H1 (cell line): ENCODE measurements around the gene DPYD.

Experiments
- BACH1 ChIP-seq: IDR thresholded peaks from 2 replicates; pipeline ENCODE4 v1.6.1; 2012; ENCODE audit warnings: low read length, improper control_type of control experiment
- EP300 ChIP-seq, 2 experiments: IDR thresholded peaks; 1 replicate in 1 of 2; 2 replicates in 1 of 2; pipeline ENCODE4 v1.6.1; 2011 to 2012; ENCODE audit warnings: low read depth in 2 of 2, low read length in 2 of 2, mild to moderate bottlenecking in 2 of 2, borderline replicate concordance in 1 of 2, inconsistent platforms in 1 of 2, moderate library complexity in 1 of 2
- EZH2 ChIP-seq: fragments of 200-600 bp; sonication (generic); IDR thresholded peaks from 2 replicates; pipeline ENCODE4 v1.7.1; 2012; ENCODE audit warnings: low read depth, mild to moderate bottlenecking, moderate library complexity, low read length, inconsistent platforms; ENCODE audit not compliant: severe bottlenecking
- MAFK ChIP-seq: IDR thresholded peaks from 2 replicates; pipeline ENCODE4 v1.6.1; 2012; ENCODE audit warnings: low read depth, mild to moderate bottlenecking, improper control_type of control experiment, low read length
- POLR2A ChIP-seq, 2 experiments: IDR thresholded peaks; 1 replicate in 1 of 2; 2 replicates in 1 of 2; pipeline ENCODE4 v1.6.1; 2011; ENCODE audit warnings: low read depth in 2 of 2, low read length in 2 of 2, mild to moderate bottlenecking in 2 of 2; ENCODE audit errors: control extremely low read depth in 1 of 2
- POLR2AphosphoS5 ChIP-seq: IDR thresholded peaks from 2 replicates; pipeline ENCODE4 v1.6.1; 2011; ENCODE audit warnings: low read depth, low read length
- RXRA ChIP-seq: IDR thresholded peaks from 2 replicates; pipeline ENCODE4 v1.6.1; 2011; ENCODE audit warnings: low read depth, mild to moderate bottlenecking, low read length, moderate library complexity; ENCODE audit not compliant: insufficient read depth
- SIX5 ChIP-seq: IDR thresholded peaks from 2 replicates; pipeline ENCODE4 v1.6.1; 2011; ENCODE audit warnings: mild to moderate bottlenecking, low read depth, low read length
- TAF1 ChIP-seq: IDR thresholded peaks from 2 replicates; pipeline ENCODE4 v1.6.1; 2011; ENCODE audit warnings: mild to moderate bottlenecking, low read depth, low read length
- TEAD4 ChIP-seq: IDR thresholded peaks from 2 replicates; pipeline ENCODE4 v1.6.1; 2012; ENCODE audit warnings: low read depth, low read length, inconsistent platforms, mixed read lengths
- TF ChIP-seq, protein P1 (sequence below), 3 experiments: IDR thresholded peaks; 1 replicate in 2 of 3; 2 replicates in 1 of 3; pipeline versions ENCODE4 v1.5.1 to v1.6.1; 2011; ENCODE audit warnings: low read length in 3 of 3, mild to moderate bottlenecking in 3 of 3, inconsistent platforms in 2 of 3, low read depth in 1 of 3, moderate library complexity in 1 of 3; ENCODE audit not compliant: insufficient read depth in 1 of 3; ENCODE audit errors: control extremely low read depth in 1 of 3

DNA sequence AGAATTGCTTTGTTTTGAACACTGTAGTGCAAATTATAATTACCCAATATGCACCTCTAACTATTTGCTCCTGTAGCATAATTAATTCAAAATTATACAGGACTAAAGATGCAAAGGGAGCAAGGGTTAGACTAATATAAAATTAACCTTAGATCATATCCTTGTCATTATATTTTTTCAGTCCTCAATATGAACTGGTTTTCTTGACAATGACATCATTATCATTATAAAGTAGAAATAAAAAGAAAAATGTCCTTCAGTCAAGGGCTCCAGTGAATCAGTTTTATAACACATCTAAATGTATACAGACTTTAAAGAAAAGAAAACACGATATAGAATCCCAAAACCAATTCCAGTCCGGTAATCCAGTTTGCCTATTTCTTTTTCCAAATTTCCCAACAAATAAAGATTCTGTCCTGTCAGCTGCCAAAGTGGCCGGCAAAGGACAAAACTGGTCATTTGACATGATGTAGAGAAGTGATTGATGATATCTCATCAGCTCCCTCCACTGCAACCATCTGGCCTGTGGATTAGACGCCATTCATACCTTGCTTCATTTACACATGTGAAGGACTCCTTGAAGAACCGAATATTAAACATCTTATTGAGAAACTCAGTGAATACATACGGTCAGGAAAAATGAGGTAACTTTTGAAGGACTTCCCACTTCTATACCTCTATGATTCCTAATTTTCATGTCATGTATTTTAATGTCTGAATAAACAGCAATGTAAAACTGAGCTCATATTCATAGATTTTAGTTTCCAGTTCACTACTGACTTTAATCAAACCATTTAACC, 15.5 kb downstream of the DPYD start:
- no peak for TF ChIP-seq POLR2AphosphoS5
- no peak for TF ChIP-seq EP300 (IDR thresholded peaks at IDR 0.05; ENCODE audit: borderline replicate concordance in 1 of 2, low read depth in 2 of 2, low read length in 2 of 2)
- TF ChIP-seq MAFK = no peak
- no peak for TF ChIP-seq TAF1
- TF ChIP-seq RXRA = no peak
- TF ChIP-seq BACH1 = no peak
- TF ChIP-seq, protein P1, sequence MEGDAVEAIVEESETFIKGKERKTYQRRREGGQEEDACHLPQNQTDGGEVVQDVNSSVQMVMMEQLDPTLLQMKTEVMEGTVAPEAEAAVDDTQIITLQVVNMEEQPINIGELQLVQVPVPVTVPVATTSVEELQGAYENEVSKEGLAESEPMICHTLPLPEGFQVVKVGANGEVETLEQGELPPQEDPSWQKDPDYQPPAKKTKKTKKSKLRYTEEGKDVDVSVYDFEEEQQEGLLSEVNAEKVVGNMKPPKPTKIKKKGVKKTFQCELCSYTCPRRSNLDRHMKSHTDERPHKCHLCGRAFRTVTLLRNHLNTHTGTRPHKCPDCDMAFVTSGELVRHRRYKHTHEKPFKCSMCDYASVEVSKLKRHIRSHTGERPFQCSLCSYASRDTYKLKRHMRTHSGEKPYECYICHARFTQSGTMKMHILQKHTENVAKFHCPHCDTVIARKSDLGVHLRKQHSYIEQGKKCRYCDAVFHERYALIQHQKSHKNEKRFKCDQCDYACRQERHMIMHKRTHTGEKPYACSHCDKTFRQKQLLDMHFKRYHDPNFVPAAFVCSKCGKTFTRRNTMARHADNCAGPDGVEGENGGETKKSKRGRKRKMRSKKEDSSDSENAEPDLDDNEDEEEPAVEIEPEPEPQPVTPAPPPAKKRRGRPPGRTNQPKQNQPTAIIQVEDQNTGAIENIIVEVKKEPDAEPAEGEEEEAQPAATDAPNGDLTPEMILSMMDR (IDR thresholded peaks at IDR 0.05; ENCODE audit: control extremely low read depth in 1 of 3, insufficient read depth in 1 of 3, low read depth in 1 of 3, low read length in 3 of 3) = no peak
- TF ChIP-seq EZH2 = no peak
- no peak for TF ChIP-seq POLR2A (IDR thresholded peaks at IDR 0.05; ENCODE audit: control extremely low read depth in 1 of 2, low read depth in 2 of 2, low read length in 2 of 2)
- no peak for TF ChIP-seq SIX5
- no peak for TF ChIP-seq TEAD4
